ENCODE data around the gene GZMB.
"Not testable (repeated sequence)": the region's sequence is repeated elsewhere in the genome, so short reads cannot be mapped to it uniquely, and the experiment has no call there.

GZMB gene

DNA sequence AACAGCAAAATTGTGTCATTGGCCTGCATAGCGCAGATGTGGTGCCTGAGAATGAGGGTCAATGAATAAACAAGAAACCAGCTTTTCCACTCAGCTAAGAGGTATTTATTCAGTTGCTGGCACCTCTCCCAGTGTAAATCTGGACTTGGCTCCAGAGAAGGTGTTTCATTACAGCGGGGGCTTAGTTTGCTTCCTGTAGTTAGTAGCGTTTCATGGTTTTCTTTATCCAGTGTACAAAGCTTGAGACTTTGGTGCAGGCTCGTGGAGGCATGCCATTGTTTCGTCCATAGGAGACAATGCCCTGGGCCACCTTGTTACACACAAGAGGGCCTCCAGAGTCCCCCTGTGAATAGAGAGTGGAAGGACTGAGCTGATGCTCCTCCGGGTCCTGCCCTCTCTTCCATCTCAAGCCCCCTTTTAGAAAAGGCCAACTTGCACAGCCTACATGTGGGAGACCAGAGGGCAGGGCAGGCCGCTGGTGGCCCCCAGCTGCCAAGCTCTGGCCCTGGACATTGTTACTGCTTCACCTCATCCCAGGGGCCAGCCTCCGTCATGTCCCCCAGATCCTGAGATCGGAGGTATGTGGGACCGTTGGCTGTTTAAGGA, 3.0 kb downstream of the GZMB start:
- DNase-seq: no peak

DNA sequence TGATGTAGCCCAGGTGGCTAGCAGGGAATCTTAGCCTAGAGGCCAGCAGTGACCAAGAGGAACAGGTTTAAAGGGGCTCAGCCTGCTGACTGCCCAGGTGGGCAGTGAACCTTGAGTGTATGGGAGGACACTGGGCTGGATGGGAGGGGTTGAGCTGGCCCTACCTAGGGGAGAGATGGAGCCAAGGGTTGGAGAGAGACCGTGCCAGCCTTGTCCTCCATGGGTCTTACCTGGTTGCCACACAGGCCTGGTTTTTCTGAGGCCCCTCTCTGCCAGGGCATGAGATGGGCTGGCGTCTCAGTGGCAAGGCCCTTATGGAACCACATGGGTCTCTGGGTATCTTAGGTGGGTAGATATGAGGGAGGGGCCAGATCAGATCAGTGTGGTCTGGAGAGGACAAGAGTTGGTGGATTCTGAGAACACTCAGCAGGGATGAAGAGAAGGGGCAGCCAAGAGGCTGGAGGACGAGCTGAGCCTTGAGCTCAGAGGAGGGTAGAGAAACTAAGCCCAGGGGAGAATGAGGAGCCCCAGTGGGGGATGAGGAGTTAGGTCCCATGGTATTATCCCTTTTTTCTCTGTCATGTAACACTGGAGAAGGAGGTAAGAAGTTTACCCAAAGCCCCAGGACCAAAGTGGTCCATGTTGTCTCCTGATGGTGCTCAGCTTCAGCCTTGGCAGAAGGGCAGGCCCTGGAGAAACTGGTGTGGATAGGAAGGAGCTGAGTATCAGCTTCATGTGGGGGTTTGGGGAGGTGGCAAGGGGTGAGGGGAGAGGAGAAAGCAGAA, 3.7 kb downstream of the GZMB start:
- DNase-seq: no peak

DNA sequence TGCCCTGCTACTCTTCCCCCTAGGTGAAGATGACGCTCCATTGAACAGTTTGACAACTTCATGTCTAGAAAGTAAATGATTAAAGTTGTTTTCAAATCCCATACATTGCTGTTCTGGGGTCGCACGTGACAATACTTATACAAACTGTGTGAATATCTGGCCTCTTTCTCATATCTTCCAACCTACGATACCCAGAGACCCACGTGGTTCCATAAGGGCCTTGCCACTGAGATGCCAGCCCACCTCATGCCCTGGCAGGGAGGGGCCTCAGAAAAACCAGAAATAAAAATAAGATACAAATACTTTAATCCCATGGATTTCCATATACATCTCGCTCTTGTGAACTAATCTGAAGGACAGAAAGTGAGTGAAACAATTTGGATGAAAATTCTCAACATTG, 4.5 kb downstream of the GZMB start:
- no peak for DNase-seq

DNA sequence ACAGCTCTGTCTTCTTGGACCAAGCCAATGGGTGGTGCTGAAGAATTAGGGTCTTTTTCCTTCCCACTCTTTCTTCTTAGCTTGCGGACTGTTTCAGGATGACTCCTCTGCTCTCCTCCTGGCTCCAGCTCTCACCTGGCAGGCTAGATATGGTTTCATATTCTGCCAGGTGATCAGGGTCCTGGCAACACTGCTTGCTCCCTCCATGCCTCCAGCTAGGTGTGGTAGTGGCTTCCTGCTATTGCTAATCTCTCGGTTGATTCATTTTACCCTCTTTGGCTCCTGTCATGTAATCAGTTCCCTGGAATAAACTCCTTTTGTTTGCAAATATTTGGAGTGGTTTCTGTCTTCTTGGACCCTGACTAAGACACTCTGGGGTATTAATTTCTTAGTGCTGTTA, 20.2 kb downstream of the GZMB start:
- no peak for DNase-seq

DNA sequence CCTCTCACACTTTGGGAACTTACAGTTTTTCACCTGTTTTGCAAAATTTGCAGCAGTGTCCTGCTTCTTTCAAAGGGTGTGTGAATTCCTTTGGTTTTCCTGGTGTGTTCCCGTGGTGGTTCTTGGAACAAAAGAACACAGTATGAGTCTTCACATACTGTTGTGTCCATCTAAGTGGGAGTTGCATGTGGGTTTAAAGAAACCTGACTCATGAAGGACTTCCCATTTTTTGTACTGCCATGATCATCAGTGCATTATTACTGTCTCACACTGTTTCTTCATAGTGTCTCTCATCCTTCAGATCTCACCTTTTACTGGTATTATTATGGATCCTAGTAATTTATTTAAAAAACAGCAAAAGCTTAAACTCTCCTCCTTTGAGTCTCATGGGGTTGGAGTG, 20.7 kb downstream of the GZMB start:
- DNase-seq: no peak

DNA sequence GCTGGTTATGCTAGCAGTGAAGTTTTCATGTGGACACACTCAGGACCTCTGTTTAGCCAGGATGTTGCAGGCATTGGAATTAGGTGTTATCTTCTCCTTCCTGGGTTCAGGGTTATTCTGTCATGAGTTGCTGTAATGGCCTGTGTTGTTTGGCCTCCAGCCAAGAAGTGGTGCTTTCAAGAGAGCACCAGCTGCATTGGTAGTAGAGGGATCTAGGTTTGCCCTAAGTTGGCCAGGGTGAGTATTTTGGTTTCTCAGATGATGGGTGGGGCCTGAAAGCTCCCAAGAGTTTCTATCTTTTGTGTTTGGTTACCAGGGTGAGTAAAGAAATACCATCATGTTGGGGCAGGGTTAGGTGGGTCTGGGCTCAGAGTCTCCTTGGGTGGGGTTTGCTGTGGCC, 21.8 kb downstream of the GZMB start:
- no peak for DNase-seq

DNA sequence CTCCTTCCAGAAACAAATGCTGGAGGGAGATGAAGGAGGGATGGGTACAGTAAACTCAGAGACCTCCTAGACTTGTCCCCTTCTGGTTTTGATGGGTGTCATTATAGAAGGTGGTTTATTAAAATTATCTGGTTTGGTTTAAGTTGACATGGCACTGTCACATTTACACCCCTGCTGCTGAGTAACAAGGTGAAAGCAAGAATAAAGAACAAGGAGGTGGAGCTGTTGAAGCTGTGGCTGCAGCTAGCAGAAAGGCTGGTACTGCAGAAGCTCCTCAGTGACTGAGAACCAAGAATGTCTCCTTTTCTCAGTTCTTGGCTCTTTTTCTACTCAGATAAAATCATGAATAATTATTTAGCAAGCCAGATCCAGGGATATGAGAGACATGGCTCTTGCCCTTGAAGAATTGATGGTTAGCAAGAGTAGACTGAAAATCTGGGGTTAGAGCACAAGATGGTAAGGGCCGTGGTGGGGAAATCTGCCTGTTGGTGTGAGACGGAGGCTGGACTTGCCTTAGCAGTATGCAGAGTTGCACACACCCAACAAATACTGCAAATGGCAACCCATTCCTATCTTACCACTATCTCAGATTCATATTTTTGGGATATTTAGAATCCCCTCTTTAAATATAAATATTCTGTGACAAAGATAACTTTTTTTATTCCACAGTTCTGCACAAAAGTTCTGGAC, 24.2 kb downstream of the GZMB start, which contains the start of gene GZMH:
Gene GZMH (minus strand): TSS at position 31 of the 690 bp plus-strand sequence. CDS start 72 bp downstream, outside the sequence.
- no peak for DNase-seq

DNA sequence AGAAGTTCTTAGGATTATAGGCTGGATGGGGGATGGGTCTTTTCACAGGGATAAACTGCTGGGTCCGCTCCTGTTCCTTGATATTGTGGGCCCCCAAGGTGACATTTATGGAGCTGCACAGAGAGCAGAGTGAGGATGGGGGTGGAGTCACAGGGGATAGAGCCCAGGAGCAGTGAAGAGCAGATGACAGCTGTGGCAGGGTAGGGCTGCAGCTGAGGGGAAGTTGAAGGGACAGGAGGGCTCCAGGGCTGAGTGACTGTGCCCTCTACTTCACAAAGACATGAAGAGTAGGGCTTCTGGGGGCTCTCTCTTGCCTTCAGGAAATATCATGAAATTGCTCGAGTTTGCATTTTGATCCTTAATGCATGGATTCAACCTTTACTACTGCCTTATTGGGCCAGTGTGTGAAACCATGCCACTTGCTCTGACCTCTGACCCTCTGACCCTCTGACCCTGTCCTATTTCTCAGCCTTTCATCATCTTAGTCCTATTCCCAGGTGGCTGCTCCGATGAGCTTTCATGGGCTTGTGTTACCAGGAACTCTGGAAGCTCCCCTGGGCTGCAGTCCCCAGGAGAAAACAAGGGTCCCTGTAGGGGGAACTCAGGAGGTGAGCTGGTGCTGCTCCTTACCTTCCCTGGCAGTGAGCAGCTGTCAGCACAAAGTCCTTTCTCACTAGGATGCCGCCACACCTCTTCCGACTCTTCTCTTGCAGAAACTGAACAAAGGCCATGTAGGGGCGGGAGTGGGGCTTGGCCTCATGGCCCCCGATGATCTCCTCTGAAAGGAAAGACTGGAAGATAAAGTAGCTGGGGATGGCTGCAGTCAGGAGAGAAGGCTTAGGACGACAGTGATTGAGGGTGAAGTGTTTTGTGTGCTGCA, 26.1 kb downstream of the GZMB start:
- DNase-seq: no peak

DNA sequence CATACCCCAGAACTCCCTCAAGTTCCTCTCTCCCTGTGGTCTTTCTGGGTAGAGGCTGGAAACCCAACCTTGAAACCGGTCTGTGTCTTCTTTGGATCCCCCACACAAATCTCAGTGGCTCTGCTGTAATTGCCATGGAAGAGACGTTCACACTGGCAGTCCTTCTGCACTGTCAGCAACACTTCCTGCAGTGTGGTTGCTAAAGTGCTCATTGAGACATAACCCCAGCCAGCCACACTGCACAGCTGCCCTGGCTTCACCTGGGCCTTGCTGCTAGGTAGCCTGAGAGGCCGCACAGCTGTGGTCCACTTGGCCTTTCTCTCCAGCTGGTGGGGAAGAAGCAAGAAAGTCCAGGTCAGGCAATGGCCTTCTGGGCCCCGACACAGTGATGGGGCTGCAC, 26.9 kb downstream of the GZMB start:
- DNase-seq: no peak

DNA sequence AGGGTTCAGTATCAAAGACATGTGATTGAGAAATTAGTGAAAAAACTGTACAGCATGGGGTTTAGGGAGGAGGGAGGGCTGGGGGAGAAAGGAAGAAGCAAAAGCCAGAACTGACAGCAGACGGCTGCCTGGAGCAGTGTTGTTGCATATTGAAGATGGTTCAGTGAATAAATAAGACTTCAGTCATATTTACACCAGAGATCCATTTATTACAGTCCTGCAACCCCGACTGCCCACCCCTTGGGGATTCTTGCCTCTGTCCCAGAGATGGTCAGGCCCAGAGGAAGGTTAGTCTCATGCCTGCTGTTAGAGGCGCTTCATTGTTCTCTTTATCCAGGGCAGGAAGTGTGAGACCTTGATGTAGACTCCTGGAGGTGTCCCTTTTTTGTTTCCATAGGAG, 27.7 kb downstream of the GZMB start:
- DNase-seq: no peak

DNA sequence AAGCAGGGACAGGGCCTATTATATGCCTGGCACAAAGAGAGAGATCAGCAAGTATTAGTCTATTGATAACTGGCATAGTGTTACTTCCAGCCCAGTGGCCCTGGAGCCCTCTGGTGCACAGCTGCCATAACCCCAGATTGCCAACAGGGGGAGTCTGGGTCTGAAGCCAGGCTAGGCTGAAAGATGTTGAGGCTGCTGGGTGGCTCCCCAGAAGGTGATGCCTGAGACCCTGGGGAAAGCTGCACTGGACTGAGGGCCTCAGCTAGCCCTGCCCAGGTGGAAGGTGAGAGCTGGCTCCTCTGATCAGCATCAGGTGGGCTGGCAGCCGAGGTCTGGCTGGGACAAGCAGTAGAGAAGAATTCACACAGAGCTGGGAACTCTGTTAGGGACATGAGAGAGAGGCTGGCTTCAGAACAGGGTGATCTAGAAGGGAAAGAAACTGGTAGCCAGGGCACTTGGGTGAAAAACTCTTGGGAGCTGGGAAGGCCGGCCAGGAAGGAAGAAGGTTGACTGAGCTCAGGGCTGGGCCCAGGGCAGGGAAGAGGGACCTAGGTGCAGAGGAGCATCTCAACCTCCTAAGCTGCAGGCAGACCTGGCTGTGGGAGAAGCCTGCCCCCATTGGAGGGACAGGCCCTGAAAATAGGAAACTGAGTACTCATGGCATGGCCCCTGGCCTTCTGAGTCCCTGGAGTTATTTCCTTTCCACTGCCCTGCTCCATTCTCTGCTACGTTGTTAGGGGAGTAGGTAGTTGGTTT, 28.4 kb downstream of the GZMB start:
- DNase-seq: peak; percentile 71

DNA sequence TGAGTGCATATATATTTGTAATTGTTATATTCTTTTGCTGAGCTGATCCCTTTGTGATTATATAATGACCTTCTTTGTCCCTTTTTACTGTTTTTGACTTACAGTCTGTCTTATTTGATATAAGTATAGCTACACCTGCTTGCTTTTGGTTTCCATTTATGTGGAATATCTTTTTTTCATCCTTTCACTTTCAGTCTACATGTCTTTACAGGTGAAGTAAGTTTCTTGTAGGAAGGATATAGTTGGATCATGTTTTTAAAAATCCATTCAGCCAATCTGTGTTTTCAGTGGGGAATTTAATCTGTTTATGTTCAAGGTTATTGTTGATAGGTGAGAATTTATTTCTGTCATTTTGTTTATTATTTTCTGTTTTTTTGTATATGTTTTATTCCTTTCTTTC, 36.6 kb downstream of the GZMB start:
- DNase-seq: no peak

DNA sequence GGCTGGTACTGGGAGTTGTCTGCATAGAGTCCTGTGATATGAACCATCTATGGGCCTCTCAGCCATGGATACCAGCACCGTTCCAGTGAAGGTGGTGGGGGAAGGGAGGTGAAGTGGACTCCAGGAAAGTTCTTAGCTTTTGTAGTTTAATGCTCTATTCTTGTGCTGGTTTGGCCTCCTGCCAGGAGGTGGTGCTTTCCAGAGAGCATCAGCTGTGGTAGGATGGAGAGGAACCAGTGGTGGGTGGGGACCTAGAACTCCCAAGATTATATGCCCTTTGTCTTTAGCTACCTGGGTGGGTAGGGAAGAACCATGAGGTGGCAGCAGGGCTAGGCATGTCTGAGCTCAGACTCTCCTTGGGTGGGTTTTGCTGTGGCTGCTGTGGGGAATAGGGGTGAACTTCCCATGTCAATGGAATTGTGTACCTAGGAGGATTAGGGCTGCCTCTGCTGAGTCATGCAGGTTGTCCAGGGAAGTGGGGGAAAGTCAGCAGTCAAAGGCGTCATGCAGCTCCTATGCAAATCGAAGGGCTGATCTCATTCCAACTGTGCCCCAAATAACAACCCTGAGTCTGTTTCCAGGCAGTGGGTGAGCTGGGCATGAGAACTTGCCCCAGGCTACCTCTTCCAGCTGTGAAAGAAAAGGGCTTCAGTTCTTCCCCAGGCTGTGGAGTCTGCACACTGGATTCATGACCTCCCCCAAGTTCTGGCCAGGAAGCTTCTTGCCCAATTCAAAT, 38.7 kb downstream of the GZMB start:
- DNase-seq: no peak

DNA sequence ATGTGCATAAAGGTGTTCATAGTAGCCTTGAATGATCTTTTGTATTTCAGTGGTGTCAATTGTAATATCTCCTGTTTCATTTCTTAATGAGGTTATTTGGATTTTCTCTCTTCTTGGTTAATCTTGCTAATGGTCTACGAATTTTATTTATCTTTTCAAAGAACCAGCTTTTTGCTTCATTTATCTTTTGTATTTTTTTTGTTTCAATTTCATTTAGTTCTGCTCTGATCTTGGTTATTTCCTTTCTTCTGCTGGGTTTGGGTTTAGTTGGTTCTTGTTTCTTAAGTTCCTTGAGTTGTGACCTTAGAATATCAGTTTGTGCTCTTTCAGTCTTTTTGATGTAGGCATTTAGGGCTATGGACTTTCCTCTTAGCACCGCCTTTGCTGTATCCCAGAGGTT, 43.0 kb downstream of the GZMB start:
- not testable (repeated sequence) for DNase-seq

DNA sequence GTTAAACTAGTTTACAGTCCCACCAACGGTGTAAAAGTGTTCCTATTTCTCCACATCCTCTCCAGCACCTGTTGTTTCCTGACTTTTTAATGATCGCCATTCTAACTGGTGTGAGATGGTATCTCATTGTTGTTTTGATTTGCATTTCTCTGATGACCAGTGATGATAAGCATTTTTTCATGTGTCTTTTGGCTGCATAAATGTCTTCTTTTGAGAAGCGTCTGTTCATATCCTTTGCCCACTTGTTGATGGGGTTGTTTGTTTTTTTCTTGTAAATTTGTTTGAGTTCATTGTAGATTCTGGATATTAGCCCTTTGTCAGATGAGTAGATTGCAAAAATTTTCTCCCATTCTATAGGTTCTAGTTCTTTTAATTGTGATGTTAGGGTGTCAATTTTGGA, 49.6 kb downstream of the GZMB start:
- not testable (repeated sequence) for DNase-seq

Measured in activated T-cell treated with anti-CD3 and anti-CD28 coated beads, Interleukin-2, amount 50 U/mL, for 1 hour (primary cell).